HCT116 (cell line): ENCODE data around the gene KCND3. TPM values are rescaled to one million over a fixed set of nuclear protein-coding genes. Genes with fewer than 3 reads are reported as not detected.

ENCODE experiments used
- ATAC-seq: fragments of 200-7000 bp; cut with Tn5 transposase; 2 replicates; pipeline ENCODE4 v1.9.1; 2020; ENCODE audit warnings: mild to moderate bottlenecking, moderate library complexity
- BruUV-seq: library from RNA; stranded (reverse); fragments of 400-500 nt; replicated peaks from 2 replicates; lab custom pipeline; 2021; lab: Mats Ljungman, UMichigan
- CTCF ChIA-PET: fragments of 300-600 bp; sonication (Branson Sonifier 250); formaldehyde crosslinking; loops from one replicate; lab custom pipeline; 2021; ENCODE audit warnings: antibody characterized with exemption; lab: Charles Lee
- POLR2A ChIA-PET: fragments of 300-600, 350-600 bp; sonication (Branson Sonifier 250); formaldehyde crosslinking; loops from one replicate; lab custom pipeline; 2021; ENCODE audit warnings: antibody characterized with exemption; lab: Charles Lee
- RAD21 ChIA-PET, 2 experiments: fragments of 300-600 bp; sonication (Branson Sonifier 250); formaldehyde crosslinking; loops; one replicate each; lab custom pipeline; 2023; ENCODE audit warnings: low total read pairs in 2 of 2; ENCODE audit not compliant: uncharacterized antibody in 2 of 2, unreplicated experiment in 2 of 2, low non-redundant PET in 1 of 2; lab: Charles Lee
- DNase-seq: peaks from one replicate; pipeline ENCODE4 v3.0.0-alpha.2; 2010; ENCODE audit warnings: low read depth, low spot score
- H2AFZ ChIP-seq: fragments of 200-600 bp; shearing (Covaris generic), sonication (generic); 2 replicates; pipeline ENCODE4 v1.6.1; 2017; ENCODE audit warnings: low read depth, mixed run types, mixed read lengths, antibody characterized with exemption, low read length; ENCODE audit not compliant: poor library complexity, severe bottlenecking
- H3K27ac ChIP-seq: 2 replicates; pipeline ENCODE4 v1.5.1; 2012; ENCODE audit warnings: low read depth, low read length
- H3K27me3 ChIP-seq: fragments of 200-600 bp; sonication (generic); 2 replicates; pipeline ENCODE4 v1.6.1; 2016; ENCODE audit warnings: mixed run types, low read length, mixed read lengths; ENCODE audit not compliant: insufficient read depth
- H3K36me3 ChIP-seq, 2 experiments: fragments of 200-500 bp in 1 of 2; fragments of 200-600 bp in 1 of 2; sonication (Bioruptor generic) in 1 of 2; sonication (generic) in 1 of 2; 2 replicates each; pipeline versions ENCODE4 v1.5.1 to v1.6.1; 2014 to 2016; ENCODE audit warnings: low read length in 2 of 2, inconsistent platforms in 1 of 2, mixed read lengths in 1 of 2, mixed run types in 1 of 2; ENCODE audit not compliant: insufficient read depth in 2 of 2, control insufficient read depth in 1 of 2
- H3K4me1 ChIP-seq, 2 experiments: fragments of 200-600 bp in 1 of 2; sonication (generic) in 1 of 2; 2 replicates each; pipeline versions ENCODE4 v1.5.1 to v1.6.1; 2012 to 2017; ENCODE audit warnings: low read length in 2 of 2, inconsistent platforms in 1 of 2, mild to moderate bottlenecking in 1 of 2, mixed read lengths in 1 of 2, mixed run types in 1 of 2, moderate library complexity in 1 of 2; ENCODE audit not compliant: insufficient read depth in 2 of 2, control insufficient read depth in 1 of 2
- H3K4me2 ChIP-seq: fragments of 200-600 bp; sonication (generic); 2 replicates; pipeline ENCODE4 v1.6.1; 2017; ENCODE audit warnings: mixed run types, low read length, mixed read lengths
- H3K4me3 ChIP-seq, 2 experiments: fragments of 200-600 bp in 1 of 2; sonication (generic) in 1 of 2; replicated peaks in 1 of 2; 2 replicates each; pipeline ENCODE4 v1.5.1; 2011 to 2016; ENCODE audit warnings: low read length in 2 of 2, control low read depth in 1 of 2, low read depth in 1 of 2, mild to moderate bottlenecking in 1 of 2, mixed read lengths in 1 of 2, mixed run types in 1 of 2
- H3K79me2 ChIP-seq: fragments of 200-600 bp; sonication (generic); 2 replicates; pipeline ENCODE4 v1.6.1; 2017; ENCODE audit warnings: mild to moderate bottlenecking, mixed run types, low read length, moderate library complexity, mixed read lengths; ENCODE audit not compliant: insufficient read depth
- H3K9ac ChIP-seq: fragments of 200-600 bp; sonication (generic); 2 replicates; pipeline ENCODE4 v1.6.1; 2016; ENCODE audit warnings: low read length, mixed read lengths
- H3K9me2 ChIP-seq: fragments of 200-600 bp; sonication (generic), shearing (Covaris generic); 2 replicates; pipeline ENCODE4 v1.6.1; 2017; ENCODE audit warnings: mixed run types, mild to moderate bottlenecking, moderate library complexity; ENCODE audit not compliant: insufficient read depth
- H3K9me3 ChIP-seq, 2 experiments: fragments of 200-500 bp in 1 of 2; fragments of 200-600 bp in 1 of 2; sonication (Bioruptor generic) in 1 of 2; sonication (generic) in 1 of 2; 2 replicates each; pipeline ENCODE4 v1.6.1; 2014 to 2017; ENCODE audit warnings: low read length in 2 of 2, mixed read lengths in 2 of 2, inconsistent platforms in 1 of 2, low read depth in 1 of 2, mild to moderate bottlenecking in 1 of 2, mixed run types in 1 of 2, moderate library complexity in 1 of 2; ENCODE audit not compliant: control insufficient read depth in 1 of 2, insufficient read depth in 1 of 2
- H4K20me1 ChIP-seq: fragments of 200-600 bp; sonication (generic), shearing (Covaris generic); 2 replicates; pipeline ENCODE4 v1.6.1; 2017; ENCODE audit warnings: mixed run types, mild to moderate bottlenecking, moderate library complexity; ENCODE audit not compliant: insufficient read depth
- CBX3 ChIP-seq: IDR thresholded peaks from 2 replicates; pipeline ENCODE4 v1.6.1; 2012; ENCODE audit warnings: low read depth
- CEBPB ChIP-seq: IDR thresholded peaks from 2 replicates; pipeline ENCODE4 v1.6.1; 2012; ENCODE audit warnings: low read depth
- EGR1 ChIP-seq: IDR thresholded peaks from 2 replicates; pipeline ENCODE4 v1.6.1; 2012; ENCODE audit warnings: low read depth
- ELF1 ChIP-seq: IDR thresholded peaks from 2 replicates; pipeline ENCODE4 v1.6.1; 2012; ENCODE audit warnings: low read depth, borderline replicate concordance
- EZH2 ChIP-seq: fragments of 200-600 bp; sonication (generic); IDR thresholded peaks from 2 replicates; pipeline ENCODE4 v1.6.1; 2017; ENCODE audit warnings: antibody characterized with exemption, mixed run types
- EZH2phosphoT487 ChIP-seq: fragments of 200-600 bp; IDR thresholded peaks from 2 replicates; pipeline ENCODE4 v1.6.1; 2018; ENCODE audit warnings: antibody characterized with exemption, borderline replicate concordance
- FOSL1 ChIP-seq: IDR thresholded peaks from 2 replicates; pipeline ENCODE4 v1.6.1; 2012; ENCODE audit warnings: low read depth
- JUND ChIP-seq: IDR thresholded peaks from 2 replicates; pipeline ENCODE4 v1.6.1; 2012
- MAX ChIP-seq: IDR thresholded peaks from 2 replicates; pipeline ENCODE4 v1.6.1; 2012
- POLR2A ChIP-seq: IDR thresholded peaks from 2 replicates; pipeline ENCODE4 v1.7.0; 2011; ENCODE audit warnings: borderline replicate concordance; ENCODE audit not compliant: insufficient read depth, insufficient read length; ENCODE audit errors: extremely low read depth
- POLR2AphosphoS5 ChIP-seq: IDR thresholded peaks from 2 replicates; pipeline ENCODE4 v1.6.1; 2011; ENCODE audit warnings: mild to moderate bottlenecking, low read depth, low read length, moderate library complexity
- RAD21 ChIP-seq: IDR thresholded peaks from 2 replicates; pipeline ENCODE4 v1.6.1; 2012; ENCODE audit warnings: low read depth, mild to moderate bottlenecking
- SIN3A ChIP-seq: IDR thresholded peaks from 2 replicates; pipeline ENCODE4 v1.6.1; 2012; ENCODE audit warnings: low read depth
- SRF ChIP-seq: IDR thresholded peaks from 2 replicates; pipeline ENCODE4 v1.6.1; 2012; ENCODE audit warnings: low read depth
- TCF7L2 ChIP-seq: IDR thresholded peaks from 2 replicates; pipeline ENCODE4 v1.7.0; 2011; ENCODE audit warnings: borderline replicate concordance, inconsistent platforms; ENCODE audit not compliant: insufficient read depth, insufficient read length; ENCODE audit errors: extremely low read depth
- YY1 ChIP-seq: IDR thresholded peaks from 2 replicates; pipeline ENCODE4 v1.6.1; 2011; ENCODE audit warnings: low read length, low read depth, moderate library complexity, mild to moderate bottlenecking; ENCODE audit not compliant: insufficient replicate concordance; ENCODE audit errors: extremely low read depth
- ZNF274 ChIP-seq: fragments of 200-500 bp; sonication (Bioruptor generic); IDR thresholded peaks from 2 replicates; pipeline ENCODE4 v1.6.1; 2014; ENCODE audit warnings: mild to moderate bottlenecking, low read depth, low read length, inconsistent platforms
- intact Hi-C: fragments of 100-400 bp; cut with micrococcal nuclease; formaldehyde crosslinking; loops from 2 replicates; pipeline ENCODE4 v1.10.0; 2022
- total RNA-seq: library from RNA; stranded (reverse); gene quantifications from one replicate; pipeline ENCODE4 v1.2.1, GENCODE V29; 2021; ENCODE audit not compliant: unreplicated experiment
- TF ChIP-seq, protein P1 (sequence below): IDR thresholded peaks from 2 replicates; pipeline ENCODE4 v1.6.1; 2011; ENCODE audit warnings: mild to moderate bottlenecking, low read length, moderate library complexity; ENCODE audit not compliant: insufficient replicate concordance; ENCODE audit errors: extremely low read depth
- TF ChIP-seq, protein P2 (sequence below): IDR thresholded peaks from 2 replicates; pipeline ENCODE4 v1.6.1; 2012

Gene KCND3
- total RNA-seq, 1 experiment from 2014 or later, result 0.44 TPM

- intact Hi-C loops, result no loop called here
- ChIA-PET CTCF (no interaction called here), POLR2A (no interaction called here)
Measured at GRCh38 chr1:111873460-111874030, 115.9 kb downstream of the KCND3 start.

DNA sequence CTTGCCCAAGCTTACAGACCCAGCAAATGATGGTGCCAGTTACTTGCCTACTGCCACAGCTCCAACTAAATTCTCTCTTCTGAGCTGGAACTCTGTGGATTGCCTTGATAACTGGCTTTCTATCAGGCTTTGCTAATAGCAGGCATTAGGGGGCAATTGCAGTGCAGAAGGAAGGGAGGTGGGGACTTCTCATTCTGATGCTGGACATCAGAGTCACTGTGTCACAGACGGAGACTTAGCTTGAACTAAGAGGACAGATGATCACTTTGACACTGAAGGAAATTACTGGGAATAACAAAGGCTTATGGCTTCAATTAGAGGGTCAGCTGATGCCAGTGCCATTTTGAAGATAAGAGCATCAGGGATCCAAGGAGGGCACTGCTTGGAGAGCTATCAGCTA lies 119.3 kb downstream of the KCND3 start:
- CTCF ChIA-PET, result no interaction called here
- Histone ChIP-seq H3K79me2 (no peaks in the 10 kb centered on the region), H3K4me3 (no peak overlapping the region), H2AFZ (no peak overlapping the region), H3K27me3 (peaks cover 84% of the 10 kb centered on the region), H3K9me2 (no peaks in the 10 kb centered on the region), H3K27ac (no peak overlapping the region), H3K36me3 (no peaks in the 10 kb centered on the region), H3K4me1 (no peaks in the 10 kb centered on the region), H3K9me3 (no peaks in the 10 kb centered on the region), H4K20me1 (no peaks in the 10 kb centered on the region), H3K4me2 (no peak overlapping the region), H3K9ac (no peak overlapping the region)
- TF ChIP-seq RAD21, result no peak
- no peak for TF ChIP-seq FOSL1
- TF ChIP-seq, protein P1, sequence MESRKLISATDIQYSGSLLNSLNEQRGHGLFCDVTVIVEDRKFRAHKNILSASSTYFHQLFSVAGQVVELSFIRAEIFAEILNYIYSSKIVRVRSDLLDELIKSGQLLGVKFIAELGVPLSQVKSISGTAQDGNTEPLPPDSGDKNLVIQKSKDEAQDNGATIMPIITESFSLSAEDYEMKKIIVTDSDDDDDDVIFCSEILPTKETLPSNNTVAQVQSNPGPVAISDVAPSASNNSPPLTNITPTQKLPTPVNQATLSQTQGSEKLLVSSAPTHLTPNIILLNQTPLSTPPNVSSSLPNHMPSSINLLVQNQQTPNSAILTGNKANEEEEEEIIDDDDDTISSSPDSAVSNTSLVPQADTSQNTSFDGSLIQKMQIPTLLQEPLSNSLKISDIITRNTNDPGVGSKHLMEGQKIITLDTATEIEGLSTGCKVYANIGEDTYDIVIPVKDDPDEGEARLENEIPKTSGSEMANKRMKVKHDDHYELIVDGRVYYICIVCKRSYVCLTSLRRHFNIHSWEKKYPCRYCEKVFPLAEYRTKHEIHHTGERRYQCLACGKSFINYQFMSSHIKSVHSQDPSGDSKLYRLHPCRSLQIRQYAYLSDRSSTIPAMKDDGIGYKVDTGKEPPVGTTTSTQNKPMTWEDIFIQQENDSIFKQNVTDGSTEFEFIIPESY, result no peak
- no peak for TF ChIP-seq JUND
- TF ChIP-seq, protein P2, sequence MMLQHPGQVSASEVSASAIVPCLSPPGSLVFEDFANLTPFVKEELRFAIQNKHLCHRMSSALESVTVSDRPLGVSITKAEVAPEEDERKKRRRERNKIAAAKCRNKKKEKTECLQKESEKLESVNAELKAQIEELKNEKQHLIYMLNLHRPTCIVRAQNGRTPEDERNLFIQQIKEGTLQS, result no peak
- no peak for TF ChIP-seq SIN3A
- no peak for TF ChIP-seq EGR1
- no peak for TF ChIP-seq EZH2
- no peak for TF ChIP-seq CEBPB
- TF ChIP-seq YY1, result no peak
- no peak for TF ChIP-seq ZNF274
- TF ChIP-seq ELF1, result no peak
- TF ChIP-seq EZH2phosphoT487, result no peak
- RAD21 ChIA-PET, result no interaction called here
- intact Hi-C loops, result no loop called here
- DNase-seq (no peak), ATAC-seq (no peak)
- POLR2A ChIA-PET, result no interaction called here
- no TSS peak for BruUV-seq

More at GRCh38 chr1:111873460-111874030, 115.9 kb downstream of the KCND3 start:
- DNase-seq (no peak), ATAC-seq (no peak)
- BruUV-seq, result no TSS peak
- no peak overlapping the region for H3K27ac ChIP-seq
- H3K79me2 ChIP-seq, result no peaks in the 10 kb centered on the region
- H3K9ac ChIP-seq, result no peak overlapping the region
- no peaks in the 10 kb centered on the region for H3K4me1 ChIP-seq
- peaks cover 92% of the 10 kb centered on the region for H3K27me3 ChIP-seq
- H3K9me3 ChIP-seq, result no peaks in the 10 kb centered on the region
- H2AFZ ChIP-seq, result no peak overlapping the region
- H3K4me2 ChIP-seq, result no peak overlapping the region
- no peaks in the 10 kb centered on the region for H3K9me2 ChIP-seq
- no peaks in the 10 kb centered on the region for H4K20me1 ChIP-seq
- H3K4me3 ChIP-seq, result no peak overlapping the region
- no peaks in the 10 kb centered on the region for H3K36me3 ChIP-seq
- TF ChIP-seq SIN3A (no peak), EZH2phosphoT487 (no peak), CEBPB (no peak), POLR2A (no peak), SRF (no peak), JUND (no peak), EZH2 (no peak), TCF7L2 (no peak), MAX (no peak), CBX3 (no peak), POLR2AphosphoS5 (no peak)
- TF ChIP-seq, all 23 proteins: peak for 0
- RAD21 ChIA-PET, result no interaction called here
